Neural cell (in vitro differentiated cells): ENCODE data around the gene AMBP. TPM values are rescaled to one million over a fixed set of nuclear protein-coding genes. Genes with fewer than 3 reads are reported as not detected.

Experiments used
- H2AFZ ChIP-seq: fragments of 200-600, 300-800 bp; sonication (generic), shearing (Covaris generic); 2 replicates; pipeline ENCODE4 v1.6.0; 2014; ENCODE audit warnings: low read depth, mild to moderate bottlenecking, antibody characterized with exemption, low read length, moderate library complexity
- H3F3A ChIP-seq: fragments of 200-600 bp; shearing (Covaris generic); 2 replicates; pipeline ENCODE4 v1.6.1; 2016; ENCODE audit warnings: mild to moderate bottlenecking, moderate library complexity, mixed read lengths, antibody characterized with exemption, low read length; ENCODE audit not compliant: insufficient read depth, poor library complexity, severe bottlenecking
- H3K27ac ChIP-seq: fragments of 200-600, 300-800 bp; sonication (generic), shearing (Covaris generic); 2 replicates; pipeline ENCODE4 v1.5.1; 2014; ENCODE audit warnings: mild to moderate bottlenecking, low read length, moderate library complexity
- H3K27me3 ChIP-seq: fragments of 300-800, 200-600 bp; sonication (generic), shearing (Covaris generic); 2 replicates; pipeline ENCODE4 v1.6.0; 2014; ENCODE audit warnings: mild to moderate bottlenecking, low read depth, low read length, moderate library complexity; ENCODE audit not compliant: insufficient read depth
- H3K36me3 ChIP-seq: fragments of 300-800, 200-600 bp; sonication (generic), shearing (Covaris generic); 2 replicates; pipeline ENCODE4 v1.5.1; 2014; ENCODE audit warnings: mild to moderate bottlenecking, antibody characterized with exemption, low read length, moderate library complexity; ENCODE audit not compliant: insufficient read depth
- H3K4me2 ChIP-seq: fragments of 300-800, 200-600 bp; sonication (generic), shearing (Covaris generic); 2 replicates; pipeline ENCODE4 v1.6.0; 2014; ENCODE audit warnings: mild to moderate bottlenecking, low read length
- H3K4me3 ChIP-seq: fragments of 300-800, 200-600 bp; sonication (generic), shearing (Covaris generic); 2 replicates; pipeline ENCODE4 v1.5.1; 2014; ENCODE audit warnings: mild to moderate bottlenecking, low read length, moderate library complexity
- H3K79me2 ChIP-seq: fragments of 200-600 bp; shearing (Covaris generic); replicated peaks from 2 replicates; pipeline ENCODE4 v1.6.0; 2014; ENCODE audit warnings: mild to moderate bottlenecking, low read length, moderate library complexity; ENCODE audit not compliant: insufficient read depth
- H3K9ac ChIP-seq: fragments of 300-800, 200-600 bp; sonication (generic), shearing (Covaris generic); 2 replicates; pipeline ENCODE4 v1.6.1; 2016; ENCODE audit warnings: mild to moderate bottlenecking, low read length, mixed read lengths
- H3K9me2 ChIP-seq: fragments of 200-600 bp; shearing (Covaris generic); 2 replicates; pipeline ENCODE4 v1.6.1; 2016; ENCODE audit warnings: mild to moderate bottlenecking, low read length, mixed read lengths; ENCODE audit not compliant: insufficient read depth
- H3K9me3 ChIP-seq: fragments of 200-600, 300-800 bp; sonication (generic), shearing (Covaris generic); 2 replicates; pipeline ENCODE4 v1.6.1; 2016; ENCODE audit warnings: mild to moderate bottlenecking, mixed run types, low read length, moderate library complexity, mixed read lengths
- H4K20me1 ChIP-seq: fragments of 200-600 bp; shearing (Covaris generic); 2 replicates; pipeline ENCODE4 v1.6.1; 2016; ENCODE audit warnings: mild to moderate bottlenecking, mixed run types; ENCODE audit not compliant: insufficient read depth
- CTCF ChIP-seq: fragments of 450-650 bp; IDR thresholded peaks from 2 replicates; pipeline ENCODE4 v1.5.1; 2014; ENCODE audit warnings: antibody characterized with exemption, mild to moderate bottlenecking, moderate library complexity; ENCODE audit not compliant: poor library complexity, severe bottlenecking
- EP300 ChIP-seq: fragments of 450-650 bp; conservative IDR thresholded peaks from 2 replicates; pipeline ENCODE4 v1.6.1; 2014; ENCODE audit warnings: antibody characterized with exemption, mild to moderate bottlenecking, moderate library complexity; ENCODE audit not compliant: poor library complexity, severe bottlenecking
- EZH2 ChIP-seq: fragments of 200-600, 300-800 bp; shearing (Covaris generic), sonication (generic); IDR thresholded peaks from 2 replicates; pipeline ENCODE4 v1.6.1; 2014; ENCODE audit warnings: antibody characterized with exemption, low read length, borderline replicate concordance, mild to moderate bottlenecking; ENCODE audit not compliant: insufficient read depth, poor library complexity, severe bottlenecking
- MXI1 ChIP-seq: fragments of 450-650 bp; conservative IDR thresholded peaks from 2 replicates; pipeline ENCODE4 v1.6.1; 2014; ENCODE audit warnings: antibody characterized with exemption, mild to moderate bottlenecking; ENCODE audit not compliant: poor library complexity, severe bottlenecking
- POLR2AphosphoS5 ChIP-seq: IDR thresholded peaks from 2 replicates; pipeline ENCODE4 v1.6.1; 2012
- RAD21 ChIP-seq: fragments of 450-650 bp; conservative IDR thresholded peaks from 2 replicates; pipeline ENCODE4 v1.6.1; 2014; ENCODE audit warnings: antibody characterized with exemption, mild to moderate bottlenecking, moderate library complexity
- REST ChIP-seq: IDR thresholded peaks from 2 replicates; pipeline ENCODE4 v1.6.1; 2012; ENCODE audit warnings: borderline replicate concordance
- SMC3 ChIP-seq: fragments of 450-650 bp; conservative IDR thresholded peaks from 2 replicates; pipeline ENCODE4 v1.6.1; 2014; ENCODE audit warnings: antibody characterized with exemption, mild to moderate bottlenecking, moderate library complexity; ENCODE audit not compliant: poor library complexity
- TAF1 ChIP-seq: IDR thresholded peaks from 2 replicates; pipeline ENCODE4 v1.6.1; 2012; ENCODE audit warnings: low read depth
- polyA plus RNA-seq: library from polyadenylated mRNA; depleted of rRNA; stranded (reverse); fragments of >200 nt; gene quantifications from 2 replicates; pipeline ENCODE4 v1.2.3, GENCODE V29; 2014

The AMBP gene
- polyA plus RNA-seq, 1 donor from 2014 or later = not detected

- Histone ChIP-seq H3K27me3 (no peaks in the 10 kb centered on the region), H4K20me1 (no peaks in the 10 kb centered on the region), H3K9me3 (no peaks in the 10 kb centered on the region), H2AFZ (no peak overlapping the region), H3K9me2 (no peaks in the 10 kb centered on the region), H3K79me2 (no peaks in the 10 kb centered on the region), H3K27ac (no peak overlapping the region), H3K9ac (no peak overlapping the region), H3K4me2 (no peak overlapping the region), H3K4me3 (no peak overlapping the region), H3F3A (no peaks in the 10 kb centered on the region), H3K36me3 (no peaks in the 10 kb centered on the region)
- TF ChIP-seq MXI1 = no peak
- TF ChIP-seq EP300 = no peak
- no peak for TF ChIP-seq POLR2AphosphoS5
- TF ChIP-seq SMC3 = no peak
- TF ChIP-seq CTCF = no peak
- TF ChIP-seq REST = no peak
- no peak for TF ChIP-seq EZH2
- no peak for TF ChIP-seq TAF1
- TF ChIP-seq RAD21 = no peak
These were observed 31.0 kb upstream of the AMBP start for GRCh38 chr9:114109124-114109523.

- no peaks in the 10 kb centered on the region for H3K9me3 ChIP-seq
- no peaks in the 10 kb centered on the region for H4K20me1 ChIP-seq
- no peaks in the 10 kb centered on the region for H3K36me3 ChIP-seq
- no peak for TF ChIP-seq SMC3
- no peak for TF ChIP-seq MXI1
- TF ChIP-seq RAD21 = peak; percentile 26
- TF ChIP-seq CTCF = peak; percentile 15
- TF ChIP-seq REST = no peak
- no peak for TF ChIP-seq TAF1
- TF ChIP-seq EP300 = no peak
- no peak for TF ChIP-seq EZH2
- TF ChIP-seq POLR2AphosphoS5 = no peak
- H3K9ac ChIP-seq = no peak overlapping the region
- H2AFZ ChIP-seq = no peak overlapping the region
- no peak overlapping the region for H3K4me3 ChIP-seq
- no peaks in the 10 kb centered on the region for H3K79me2 ChIP-seq
- no peak overlapping the region for H3K4me2 ChIP-seq
- no peak overlapping the region for H3K27ac ChIP-seq
- H3K27me3 ChIP-seq = no peaks in the 10 kb centered on the region
- no peaks in the 10 kb centered on the region for H3F3A ChIP-seq
- no peaks in the 10 kb centered on the region for H3K9me2 ChIP-seq
These were observed 30.1 kb upstream of the AMBP start for GRCh38 chr9:114108016-114108833.
